ENCODE results near the gene RPS3.

Gene RPS3

GRCh38 chr11:75420224-75421034, 21.1 kb downstream of the RPS3 start:
- DNase-seq, result no peak

- DNase-seq, result no peak
Observed at GRCh38 chr11:75421035-75421602, 21.8 kb downstream of the RPS3 start.

- no peak for DNase-seq
Observed at GRCh38 chr11:75421902-75422247, 22.6 kb downstream of the RPS3 start.

GRCh38 chr11:75422248-75423231, 23.2 kb downstream of the RPS3 start:
- no peak for DNase-seq

- DNase-seq, result no peak
Observed at GRCh38 chr11:75423721-75424120, 24.4 kb downstream of the RPS3 start.

- no peak for DNase-seq
Observed at GRCh38 chr11:75424396-75424795, 25.1 kb downstream of the RPS3 start.

GRCh38 chr11:75425422-75425821, 26.1 kb downstream of the RPS3 start:
- DNase-seq, result no peak

- DNase-seq, result no peak
Observed at GRCh38 chr11:75426720-75427086, 27.4 kb downstream of the RPS3 start.

- DNase-seq, result no peak
Observed at GRCh38 chr11:75427181-75427580, 27.9 kb downstream of the RPS3 start.

GRCh38 chr11:75428281-75428724, 29.0 kb downstream of the RPS3 start:
- DNase-seq, result no peak

GRCh38 chr11:75428989-75429640, 29.8 kb downstream of the RPS3 start:
- DNase-seq, result no peak

GRCh38 chr11:75429641-75429901, 30.3 kb downstream of the RPS3 start:
- no peak for DNase-seq

GRCh38 chr11:75429902-75430713, 30.8 kb downstream of the RPS3 start:
- DNase-seq, result no peak

GRCh38 chr11:75430714-75431532, 31.6 kb downstream of the RPS3 start:
- no peak for DNase-seq

GRCh38 chr11:75431533-75432525, 32.5 kb downstream of the RPS3 start:
- DNase-seq, result no peak

GRCh38 chr11:75432911-75433321, 33.6 kb downstream of the RPS3 start, which contains the start of gene KLHL35:
TSS of gene KLHL35 (minus strand) at chr11:75433203. CDS start at chr11:75430629, 2,574 bp downstream.
- DNase-seq, result no peak

- DNase-seq, result no peak
Observed at GRCh38 chr11:75433443-75433842, 34.1 kb downstream of the RPS3 start.

GRCh38 chr11:75434051-75434450, 34.7 kb downstream of the RPS3 start:
- no peak for DNase-seq

- no peak for DNase-seq
Observed at GRCh38 chr11:75434886-75435570, 35.7 kb downstream of the RPS3 start.

GRCh38 chr11:75435571-75435925, 36.2 kb downstream of the RPS3 start:
- no peak for DNase-seq
